MM.1S (cell line): ENCODE results near the gene GTF3C5.

Experiments
- EZH2 ChIP-seq: fragments of 300-600 bp; sonication (generic); optimal IDR thresholded peaks from 2 replicates; pipeline ENCODE3; 2017; ENCODE audit warnings: low read depth, mild to moderate bottlenecking, antibody characterized with exemption, low read length, mixed read lengths
- TF ChIP-seq, protein P1 (sequence below): fragments of 300-600 bp; sonication (generic); IDR thresholded peaks from 2 replicates; pipeline ENCODE4 v1.5.1; 2016; ENCODE audit warnings: antibody characterized with exemption, low read length, mixed read lengths

DNA sequence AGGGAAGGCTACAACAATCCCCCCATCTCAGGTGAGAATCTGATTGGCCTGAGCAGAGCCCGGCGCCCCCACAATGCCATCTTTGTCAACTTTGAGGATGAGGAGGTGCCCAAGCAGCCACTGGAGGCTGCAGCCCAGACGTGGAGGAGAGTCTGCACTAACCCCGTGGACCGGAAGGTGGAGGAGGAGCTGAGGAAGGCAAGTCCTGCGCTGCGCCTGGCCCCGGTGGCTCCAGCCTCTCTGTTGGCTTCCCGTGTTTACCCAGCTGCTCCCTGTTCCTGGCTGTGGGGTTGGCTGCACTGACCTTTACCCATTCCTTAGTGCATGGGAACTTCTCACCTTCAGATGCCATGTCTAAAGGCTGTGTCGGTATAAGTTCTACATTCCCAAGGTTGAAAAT, 20.0 kb downstream of the GTF3C5 start:
- TF ChIP-seq, protein P1, sequence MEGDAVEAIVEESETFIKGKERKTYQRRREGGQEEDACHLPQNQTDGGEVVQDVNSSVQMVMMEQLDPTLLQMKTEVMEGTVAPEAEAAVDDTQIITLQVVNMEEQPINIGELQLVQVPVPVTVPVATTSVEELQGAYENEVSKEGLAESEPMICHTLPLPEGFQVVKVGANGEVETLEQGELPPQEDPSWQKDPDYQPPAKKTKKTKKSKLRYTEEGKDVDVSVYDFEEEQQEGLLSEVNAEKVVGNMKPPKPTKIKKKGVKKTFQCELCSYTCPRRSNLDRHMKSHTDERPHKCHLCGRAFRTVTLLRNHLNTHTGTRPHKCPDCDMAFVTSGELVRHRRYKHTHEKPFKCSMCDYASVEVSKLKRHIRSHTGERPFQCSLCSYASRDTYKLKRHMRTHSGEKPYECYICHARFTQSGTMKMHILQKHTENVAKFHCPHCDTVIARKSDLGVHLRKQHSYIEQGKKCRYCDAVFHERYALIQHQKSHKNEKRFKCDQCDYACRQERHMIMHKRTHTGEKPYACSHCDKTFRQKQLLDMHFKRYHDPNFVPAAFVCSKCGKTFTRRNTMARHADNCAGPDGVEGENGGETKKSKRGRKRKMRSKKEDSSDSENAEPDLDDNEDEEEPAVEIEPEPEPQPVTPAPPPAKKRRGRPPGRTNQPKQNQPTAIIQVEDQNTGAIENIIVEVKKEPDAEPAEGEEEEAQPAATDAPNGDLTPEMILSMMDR: no peak
- TF ChIP-seq EZH2: no peak
